Neural crest cell (in vitro differentiated cells): ENCODE results near the gene PICK1. TPM values are rescaled to one million over a fixed set of nuclear protein-coding genes. Genes with fewer than 3 reads are reported as not detected.

Source experiments
- DNase-seq: peaks from one replicate; pipeline ENCODE4 v3.0.0; 2021; ENCODE audit warnings: low read depth, mixed read lengths, low spot score
- H3K27ac Mint-ChIP-seq: one replicate; pipeline ENCODE4 v1.8.0; 2021; ENCODE audit warnings: mild to moderate bottlenecking, mixed read lengths; ENCODE audit not compliant: unreplicated experiment
- H3K27me3 Mint-ChIP-seq: 2 replicates; pipeline ENCODE4 v1.8.0; 2021; ENCODE audit warnings: low read depth, mild to moderate bottlenecking, mixed read lengths
- H3K36me3 Mint-ChIP-seq: 2 replicates; pipeline ENCODE4 v1.8.0; 2021; ENCODE audit warnings: low read depth, mild to moderate bottlenecking, mixed read lengths
- H3K4me1 Mint-ChIP-seq: 2 replicates; pipeline ENCODE4 v1.8.0; 2021; ENCODE audit warnings: mixed read lengths
- H3K4me3 Mint-ChIP-seq: one replicate; pipeline ENCODE4 v1.8.0; 2021; ENCODE audit warnings: mild to moderate bottlenecking, mixed read lengths
- H3K9me3 Mint-ChIP-seq: 2 replicates; pipeline ENCODE4 v1.8.0; 2021; ENCODE audit warnings: mixed read lengths
- total RNA-seq: library from RNA; stranded (reverse); gene quantifications from 2 replicates; pipeline ENCODE4 v1.2.1, GENCODE V29; 2021
- TF ChIP-seq, protein P1 (sequence below): fragments of 200-600 bp; sonication (generic); conservative IDR thresholded peaks from 2 replicates; pipeline ENCODE4 v1.5.0; 2021; ENCODE audit warnings: antibody characterized with exemption, mild to moderate bottlenecking

PICK1 gene
- total RNA-seq, 1 donor from 2014 or later = 24.0 TPM

DNA sequence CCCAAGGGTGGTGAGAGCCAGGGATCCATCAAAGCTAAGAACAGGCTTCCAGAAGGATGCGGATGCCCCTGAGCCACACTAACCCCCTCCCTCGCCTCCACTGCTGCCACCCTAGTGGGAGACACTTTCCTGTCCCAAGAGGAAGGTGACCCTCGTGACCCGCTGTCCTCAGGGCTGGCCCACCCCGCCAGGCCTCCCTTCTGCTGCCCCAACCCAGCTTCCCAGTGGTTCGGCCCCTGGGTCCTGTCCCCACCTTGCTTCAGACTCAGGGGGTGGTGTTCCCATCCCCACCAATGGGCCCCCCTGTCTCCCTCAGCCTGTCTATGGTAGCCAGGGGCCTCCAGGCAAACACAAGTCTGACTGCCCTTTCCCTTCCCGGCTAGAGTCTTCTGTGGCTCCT, 6.5 kb upstream of the PICK1 start:
- Mint-ChIP-seq H3K27ac (peak overlapping the region; percentile 73), H3K27me3 (no peaks in the 10 kb centered on the region), H3K36me3 (no peaks in the 10 kb centered on the region), H3K9me3 (no peaks in the 10 kb centered on the region), H3K4me3 (peak overlapping the region; percentile 55), H3K4me1 (peaks cover 57% of the 10 kb centered on the region)
- DNase-seq = no peak
- TF ChIP-seq, protein P1, sequence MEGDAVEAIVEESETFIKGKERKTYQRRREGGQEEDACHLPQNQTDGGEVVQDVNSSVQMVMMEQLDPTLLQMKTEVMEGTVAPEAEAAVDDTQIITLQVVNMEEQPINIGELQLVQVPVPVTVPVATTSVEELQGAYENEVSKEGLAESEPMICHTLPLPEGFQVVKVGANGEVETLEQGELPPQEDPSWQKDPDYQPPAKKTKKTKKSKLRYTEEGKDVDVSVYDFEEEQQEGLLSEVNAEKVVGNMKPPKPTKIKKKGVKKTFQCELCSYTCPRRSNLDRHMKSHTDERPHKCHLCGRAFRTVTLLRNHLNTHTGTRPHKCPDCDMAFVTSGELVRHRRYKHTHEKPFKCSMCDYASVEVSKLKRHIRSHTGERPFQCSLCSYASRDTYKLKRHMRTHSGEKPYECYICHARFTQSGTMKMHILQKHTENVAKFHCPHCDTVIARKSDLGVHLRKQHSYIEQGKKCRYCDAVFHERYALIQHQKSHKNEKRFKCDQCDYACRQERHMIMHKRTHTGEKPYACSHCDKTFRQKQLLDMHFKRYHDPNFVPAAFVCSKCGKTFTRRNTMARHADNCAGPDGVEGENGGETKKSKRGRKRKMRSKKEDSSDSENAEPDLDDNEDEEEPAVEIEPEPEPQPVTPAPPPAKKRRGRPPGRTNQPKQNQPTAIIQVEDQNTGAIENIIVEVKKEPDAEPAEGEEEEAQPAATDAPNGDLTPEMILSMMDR = no peak

DNA sequence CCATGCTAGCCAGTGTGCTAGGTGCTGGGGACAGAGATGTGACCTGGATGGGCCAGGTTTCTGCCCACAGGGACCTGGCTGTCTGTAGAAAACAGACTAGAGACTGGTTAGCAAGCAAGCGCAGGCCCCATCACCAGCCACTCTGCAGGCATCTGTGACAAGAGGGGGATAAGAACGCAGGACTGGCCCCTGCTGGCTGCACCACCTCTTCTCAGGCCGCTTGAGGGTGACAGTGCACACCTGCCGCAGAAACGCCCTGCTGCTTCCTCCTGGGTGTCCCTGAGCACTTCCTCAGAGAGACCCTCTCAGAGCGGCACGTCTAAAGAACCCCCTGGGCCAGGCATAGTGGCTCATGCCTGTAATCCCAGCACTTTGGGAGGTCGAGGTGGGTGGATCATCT, 5.9 kb upstream of the PICK1 start:
- H3K27ac Mint-ChIP-seq = peak overlapping the region; percentile 73
- no peaks in the 10 kb centered on the region for H3K9me3 Mint-ChIP-seq
- no peaks in the 10 kb centered on the region for H3K27me3 Mint-ChIP-seq
- TF ChIP-seq, protein P1 = no peak
- no peaks in the 10 kb centered on the region for H3K36me3 Mint-ChIP-seq
- DNase-seq = no peak
- peaks cover 53% of the 10 kb centered on the region for H3K4me1 Mint-ChIP-seq
- peak overlapping the region; percentile 55 for H3K4me3 Mint-ChIP-seq

DNA sequence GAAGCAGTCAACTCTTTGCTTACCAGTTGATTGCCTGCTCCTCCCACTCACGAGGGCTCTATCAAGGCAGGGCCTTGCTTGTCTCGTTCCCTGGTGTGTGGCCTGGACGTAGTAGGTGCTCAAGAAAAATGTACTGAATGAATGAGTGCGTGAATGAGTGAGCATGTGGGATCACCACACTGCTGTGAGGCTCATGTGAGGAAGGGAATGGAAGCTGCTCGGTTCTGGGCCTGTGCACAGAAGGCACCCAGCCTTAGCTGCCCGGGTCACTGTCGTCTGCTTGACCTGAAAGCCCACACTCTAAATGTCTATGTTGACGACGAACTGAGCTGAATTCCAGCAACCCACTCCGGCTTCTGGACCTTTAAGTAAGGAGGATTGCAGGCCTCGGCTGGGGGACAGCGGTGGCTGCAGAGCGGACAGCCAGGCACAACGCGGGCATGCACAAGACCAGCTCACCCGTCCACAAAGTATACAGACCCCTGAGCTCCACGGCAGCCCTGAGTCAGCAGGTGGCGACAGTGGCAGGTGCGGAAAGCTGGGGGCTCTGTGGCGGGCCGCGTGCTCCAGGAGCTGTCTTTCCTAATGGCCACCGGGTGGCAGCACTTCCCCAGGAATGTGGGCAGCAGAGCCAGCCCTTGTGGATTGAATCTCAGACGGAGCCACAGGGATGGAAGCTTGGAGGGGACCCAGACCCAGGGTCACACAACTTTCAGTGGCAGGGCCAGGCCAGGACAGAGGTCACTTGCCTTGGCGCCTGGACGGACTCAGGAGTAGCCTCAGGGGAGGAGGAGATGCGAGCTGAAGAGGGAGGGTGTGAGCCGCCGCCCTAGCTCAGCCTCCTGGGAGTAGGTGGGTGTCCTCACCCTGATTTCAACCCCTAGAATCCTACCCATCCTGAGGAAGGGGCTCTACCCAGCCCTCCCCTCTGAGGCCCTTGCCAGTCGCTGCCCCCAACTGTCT, 5.0 kb upstream of the PICK1 start:
- peak; percentile 82 for DNase-seq
- TF ChIP-seq, protein P1 = peak; percentile 96
- Mint-ChIP-seq H3K27me3 (no peaks in the 10 kb centered on the region), H3K36me3 (no peaks in the 10 kb centered on the region), H3K4me3 (peak overlapping the region; percentile 46), H3K27ac (peak overlapping the region; percentile 54), H3K9me3 (no peaks in the 10 kb centered on the region), H3K4me1 (peaks cover 50% of the 10 kb centered on the region)

DNA sequence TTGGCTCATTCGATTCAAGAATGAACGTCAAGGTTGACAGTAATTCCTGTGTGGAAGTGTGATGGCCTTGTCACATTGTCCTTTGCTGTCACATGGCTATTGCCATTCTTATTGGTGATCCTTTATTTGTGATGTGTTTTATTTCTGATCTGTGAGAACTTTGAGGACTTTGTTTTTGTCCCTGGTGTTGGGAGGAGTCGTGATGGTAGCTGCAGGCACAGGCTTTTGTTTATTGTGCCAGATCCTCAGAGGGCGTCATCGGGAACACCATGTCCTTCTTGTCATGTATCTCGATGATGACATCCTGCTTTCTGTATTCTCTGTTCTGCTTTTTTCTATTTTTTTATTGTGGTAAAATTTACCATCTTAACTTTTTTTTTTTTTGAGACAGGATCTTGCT, 5.6 kb downstream of the PICK1 start:
- peaks cover 24% of the 10 kb centered on the region for H3K4me1 Mint-ChIP-seq
- no peaks in the 10 kb centered on the region for H3K27me3 Mint-ChIP-seq
- no peaks in the 10 kb centered on the region for H3K9me3 Mint-ChIP-seq
- no peak for DNase-seq
- H3K36me3 Mint-ChIP-seq = peaks cover 5% of the 10 kb centered on the region
- peak overlapping the region; percentile 44 for H3K27ac Mint-ChIP-seq
- no peak overlapping the region for H3K4me3 Mint-ChIP-seq
- TF ChIP-seq, protein P1 = no peak

DNA sequence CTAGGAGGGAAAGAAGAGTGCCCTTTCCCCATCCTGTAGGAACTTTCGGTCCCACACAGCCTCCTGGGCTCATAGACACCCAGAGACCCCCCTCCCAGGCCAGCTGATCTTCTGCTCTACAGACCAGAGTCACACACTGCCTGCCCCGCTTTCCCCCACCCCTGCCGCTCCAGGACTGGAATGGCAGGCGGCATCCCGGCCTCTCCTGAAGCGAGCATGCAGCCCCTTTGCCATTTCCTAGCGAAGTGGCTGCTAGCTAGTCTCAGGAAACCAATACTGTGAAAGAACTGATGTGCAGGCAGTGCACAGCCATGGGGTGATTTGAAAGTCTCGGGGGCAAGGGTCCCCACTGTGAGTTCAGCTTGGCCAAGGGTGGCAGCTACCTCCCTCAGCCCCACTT, 8.3 kb downstream of the PICK1 start:
- TF ChIP-seq, protein P1 = no peak

More for the DNA sequence above, 8.3 kb downstream of the PICK1 start:
- peaks cover 3% of the 10 kb centered on the region for H3K36me3 Mint-ChIP-seq
- no peak overlapping the region for H3K4me3 Mint-ChIP-seq
- H3K9me3 Mint-ChIP-seq = no peaks in the 10 kb centered on the region
- DNase-seq = no peak
- H3K4me1 Mint-ChIP-seq = peaks cover 38% of the 10 kb centered on the region
- H3K27me3 Mint-ChIP-seq = no peaks in the 10 kb centered on the region
- no peak overlapping the region for H3K27ac Mint-ChIP-seq
